ENCODE data around the gene ANKRD13D.

GRCh38 chr11:67293090-67293489 is 4.0 kb downstream of the ANKRD13D start:
- TF ChIP-seq, protein P1, sequence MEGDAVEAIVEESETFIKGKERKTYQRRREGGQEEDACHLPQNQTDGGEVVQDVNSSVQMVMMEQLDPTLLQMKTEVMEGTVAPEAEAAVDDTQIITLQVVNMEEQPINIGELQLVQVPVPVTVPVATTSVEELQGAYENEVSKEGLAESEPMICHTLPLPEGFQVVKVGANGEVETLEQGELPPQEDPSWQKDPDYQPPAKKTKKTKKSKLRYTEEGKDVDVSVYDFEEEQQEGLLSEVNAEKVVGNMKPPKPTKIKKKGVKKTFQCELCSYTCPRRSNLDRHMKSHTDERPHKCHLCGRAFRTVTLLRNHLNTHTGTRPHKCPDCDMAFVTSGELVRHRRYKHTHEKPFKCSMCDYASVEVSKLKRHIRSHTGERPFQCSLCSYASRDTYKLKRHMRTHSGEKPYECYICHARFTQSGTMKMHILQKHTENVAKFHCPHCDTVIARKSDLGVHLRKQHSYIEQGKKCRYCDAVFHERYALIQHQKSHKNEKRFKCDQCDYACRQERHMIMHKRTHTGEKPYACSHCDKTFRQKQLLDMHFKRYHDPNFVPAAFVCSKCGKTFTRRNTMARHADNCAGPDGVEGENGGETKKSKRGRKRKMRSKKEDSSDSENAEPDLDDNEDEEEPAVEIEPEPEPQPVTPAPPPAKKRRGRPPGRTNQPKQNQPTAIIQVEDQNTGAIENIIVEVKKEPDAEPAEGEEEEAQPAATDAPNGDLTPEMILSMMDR (IDR thresholded peaks at IDR 0.05), result no peak
- no peak for TF ChIP-seq EP300 (IDR thresholded peaks at IDR 0.05)
- no peak for TF ChIP-seq POLR2A (IDR thresholded peaks at IDR 0.05)
